A673 (cell line): ENCODE results near the gene DSCAML1. TPM values are rescaled to one million over a fixed set of nuclear protein-coding genes. Genes with fewer than 3 reads are reported as not detected.

Experiments used
- BruUV-seq: library from RNA; stranded (reverse); fragments of 400-500 nt; replicated peaks from 2 replicates; lab custom pipeline; 2021; lab: Mats Ljungman, UMichigan
- CTCF ChIA-PET: fragments of 300-600 bp; sonication (Branson Sonifier 250); formaldehyde crosslinking; loops from one replicate; lab custom pipeline; 2022; ENCODE audit warnings: antibody characterized with exemption; lab: Charles Lee
- POLR2A ChIA-PET: fragments of 300-600 bp; sonication (Branson Sonifier 250); formaldehyde crosslinking; loops from one replicate; lab custom pipeline; 2022; ENCODE audit warnings: antibody characterized with exemption; ENCODE audit not compliant: low non-redundant PET; lab: Charles Lee
- DNase-seq: peaks from one replicate; pipeline ENCODE4 v3.0.0-alpha.2; 2015; ENCODE audit warnings: low spot score
- H3K27ac ChIP-seq: fragments of 200-600 bp; sonication (generic); 2 replicates; pipeline ENCODE4 v1.5.1; 2016; ENCODE audit warnings: mixed run types, low read depth, mild to moderate bottlenecking, mixed read lengths, antibody characterized with exemption, low read length; ENCODE audit not compliant: poor library complexity, severe bottlenecking
- H3K27me3 ChIP-seq: fragments of 200-600 bp; sonication (generic); replicated peaks from 2 replicates; pipeline ENCODE4 v1.6.1; 2017; ENCODE audit warnings: mixed run types, low read depth, mild to moderate bottlenecking, mixed read lengths, antibody characterized with exemption, low read length; ENCODE audit not compliant: insufficient read depth, poor library complexity
- H3K36me3 ChIP-seq: fragments of 200-600 bp; sonication (generic); 2 replicates; pipeline ENCODE4 v1.6.1; 2016; ENCODE audit warnings: mixed run types, mild to moderate bottlenecking, mixed read lengths, antibody characterized with exemption, low read length; ENCODE audit not compliant: insufficient read depth, poor library complexity, severe bottlenecking
- H3K4me1 ChIP-seq: fragments of 200-600 bp; sonication (generic); 2 replicates; pipeline ENCODE4 v1.6.1; 2017; ENCODE audit warnings: mixed run types, mild to moderate bottlenecking, mixed read lengths, antibody characterized with exemption, low read length; ENCODE audit not compliant: insufficient read depth, poor library complexity, severe bottlenecking
- H3K4me3 ChIP-seq: fragments of 200-600 bp; sonication (generic); 2 replicates; pipeline ENCODE4 v1.5.1; 2016; ENCODE audit warnings: low read depth, mixed run types, mild to moderate bottlenecking, mixed read lengths, low read length; ENCODE audit not compliant: poor library complexity, severe bottlenecking
- H3K9me3 ChIP-seq: fragments of 200-600 bp; sonication (generic); 2 replicates; pipeline ENCODE4 v1.6.1; 2016; ENCODE audit warnings: mixed run types, low read depth, mild to moderate bottlenecking, mixed read lengths, antibody characterized with exemption, low read length; ENCODE audit not compliant: poor library complexity, severe bottlenecking
- CTCF ChIP-seq: fragments of 300-800, 200-600 bp; sonication (generic); conservative IDR thresholded peaks from 2 replicates; pipeline ENCODE4 v1.5.1; 2017; ENCODE audit warnings: low read depth, mild to moderate bottlenecking, antibody characterized with exemption, low read length, moderate library complexity, mixed read lengths
- EZH2 ChIP-seq: fragments of 200-600 bp; sonication (generic); IDR thresholded peaks from 2 replicates; pipeline ENCODE4 v1.6.1; 2017; ENCODE audit warnings: borderline replicate concordance, low read depth, mild to moderate bottlenecking, mixed read lengths, antibody characterized with exemption, low read length; ENCODE audit not compliant: poor library complexity, severe bottlenecking
- intact Hi-C: fragments of 100-400 bp; cut with micrococcal nuclease; formaldehyde crosslinking; loops from one replicate; pipeline ENCODE4 v1.10.0; 2022; ENCODE audit not compliant: unreplicated experiment
- total RNA-seq: library from RNA; stranded (reverse); gene quantifications from 2 replicates; pipeline ENCODE4 v1.2.3, GENCODE V29; 2021

Gene DSCAML1
- total RNA-seq, 1 experiment from 2014 or later: not detected

GRCh38 chr11:117642835-117643234 is 154.2 kb downstream of the DSCAML1 start:
- Histone ChIP-seq H3K27me3 (peaks cover 62% of the 10 kb centered on the region), H3K4me3 (no peak overlapping the region), H3K27ac (no peak overlapping the region), H3K9me3 (no peaks in the 10 kb centered on the region), H3K36me3 (no peaks in the 10 kb centered on the region), H3K4me1 (no peaks in the 10 kb centered on the region)
- no peak for DNase-seq
- ChIA-PET POLR2A (no interaction called here), CTCF (no interaction called here)
- TF ChIP-seq CTCF (no peak), EZH2 (no peak)
- intact Hi-C loops: no loop called here
- no TSS peak for BruUV-seq

GRCh38 chr11:117642396-117642795 is 154.6 kb downstream of the DSCAML1 start:
- Histone ChIP-seq H3K27me3 (peaks cover 62% of the 10 kb centered on the region), H3K27ac (no peak overlapping the region), H3K9me3 (no peaks in the 10 kb centered on the region), H3K4me3 (no peak overlapping the region), H3K4me1 (no peaks in the 10 kb centered on the region), H3K36me3 (no peaks in the 10 kb centered on the region)
- intact Hi-C loops: no loop called here
- ChIA-PET POLR2A (no interaction called here), CTCF (no interaction called here)
- BruUV-seq: no TSS peak
- TF ChIP-seq CTCF: no peak
- TF ChIP-seq EZH2: no peak
- DNase-seq: no peak

- H3K27me3 ChIP-seq: peaks cover 54% of the 10 kb centered on the region
- BruUV-seq: no TSS peak
- H3K9me3 ChIP-seq: no peaks in the 10 kb centered on the region
- ChIA-PET POLR2A (no interaction called here), CTCF (no interaction called here)
- no peak for TF ChIP-seq CTCF
- TF ChIP-seq EZH2: no peak
- H3K27ac ChIP-seq: no peak overlapping the region
- no peaks in the 10 kb centered on the region for H3K4me1 ChIP-seq
- no peaks in the 10 kb centered on the region for H3K36me3 ChIP-seq
- no peak for DNase-seq
- no peak overlapping the region for H3K4me3 ChIP-seq
- intact Hi-C loops: no loop called here
These were observed 155.8 kb downstream of the DSCAML1 start for GRCh38 chr11:117641008-117641915.
